A673 (cell line): ENCODE results near the gene WDR17. TPM values are rescaled to one million over a fixed set of nuclear protein-coding genes. Genes with fewer than 3 reads are reported as not detected.

Experiments used
- Bru-seq: library from RNA; stranded (reverse); fragments of 400-500 nt; gene quantifications from one replicate; lab custom pipeline; 2021; lab: Mats Ljungman, UMichigan
- BruChase-seq, 2 experiments: library from RNA; stranded (reverse); fragments of 400-500 nt; gene quantifications; one replicate each; lab custom pipeline; 2021; lab: Mats Ljungman, UMichigan
- BruUV-seq: library from RNA; stranded (reverse); fragments of 400-500 nt; replicated peaks from 2 replicates; lab custom pipeline; 2021; lab: Mats Ljungman, UMichigan
- CTCF ChIA-PET: fragments of 300-600 bp; sonication (Branson Sonifier 250); formaldehyde crosslinking; loops from one replicate; lab custom pipeline; 2022; ENCODE audit warnings: antibody characterized with exemption; lab: Charles Lee
- POLR2A ChIA-PET: fragments of 300-600 bp; sonication (Branson Sonifier 250); formaldehyde crosslinking; loops from one replicate; lab custom pipeline; 2022; ENCODE audit warnings: antibody characterized with exemption; ENCODE audit not compliant: low non-redundant PET; lab: Charles Lee
- DNase-seq: peaks from one replicate; pipeline ENCODE4 v3.0.0-alpha.2; 2015; ENCODE audit warnings: low spot score
- H3K27ac ChIP-seq: fragments of 200-600 bp; sonication (generic); 2 replicates; pipeline ENCODE4 v1.5.1; 2016; ENCODE audit warnings: mixed run types, low read depth, mild to moderate bottlenecking, mixed read lengths, antibody characterized with exemption, low read length; ENCODE audit not compliant: poor library complexity, severe bottlenecking
- H3K27me3 ChIP-seq: fragments of 200-600 bp; sonication (generic); replicated peaks from 2 replicates; pipeline ENCODE4 v1.6.1; 2017; ENCODE audit warnings: mixed run types, low read depth, mild to moderate bottlenecking, mixed read lengths, antibody characterized with exemption, low read length; ENCODE audit not compliant: insufficient read depth, poor library complexity
- H3K36me3 ChIP-seq: fragments of 200-600 bp; sonication (generic); 2 replicates; pipeline ENCODE4 v1.6.1; 2016; ENCODE audit warnings: mixed run types, mild to moderate bottlenecking, mixed read lengths, antibody characterized with exemption, low read length; ENCODE audit not compliant: insufficient read depth, poor library complexity, severe bottlenecking
- H3K4me1 ChIP-seq: fragments of 200-600 bp; sonication (generic); 2 replicates; pipeline ENCODE4 v1.6.1; 2017; ENCODE audit warnings: mixed run types, mild to moderate bottlenecking, mixed read lengths, antibody characterized with exemption, low read length; ENCODE audit not compliant: insufficient read depth, poor library complexity, severe bottlenecking
- H3K4me3 ChIP-seq: fragments of 200-600 bp; sonication (generic); 2 replicates; pipeline ENCODE4 v1.5.1; 2016; ENCODE audit warnings: low read depth, mixed run types, mild to moderate bottlenecking, mixed read lengths, low read length; ENCODE audit not compliant: poor library complexity, severe bottlenecking
- H3K9me3 ChIP-seq: fragments of 200-600 bp; sonication (generic); 2 replicates; pipeline ENCODE4 v1.6.1; 2016; ENCODE audit warnings: mixed run types, low read depth, mild to moderate bottlenecking, mixed read lengths, antibody characterized with exemption, low read length; ENCODE audit not compliant: poor library complexity, severe bottlenecking
- EZH2 ChIP-seq: fragments of 200-600 bp; sonication (generic); IDR thresholded peaks from 2 replicates; pipeline ENCODE4 v1.6.1; 2017; ENCODE audit warnings: borderline replicate concordance, low read depth, mild to moderate bottlenecking, mixed read lengths, antibody characterized with exemption, low read length; ENCODE audit not compliant: poor library complexity, severe bottlenecking
- intact Hi-C: fragments of 100-400 bp; cut with micrococcal nuclease; formaldehyde crosslinking; loops from one replicate; pipeline ENCODE4 v1.10.0; 2022; ENCODE audit not compliant: unreplicated experiment
- long read RNA-seq: library from polyadenylated mRNA; stranded (forward); transcript quantifications from one replicate; pipeline ENCODE4 v2.0.0, GENCODE V29; 2022
- total RNA-seq: library from RNA; stranded (reverse); gene quantifications from 2 replicates; pipeline ENCODE4 v1.2.3, GENCODE V29; 2021
- TF ChIP-seq, protein P1 (sequence below): fragments of 300-800, 200-600 bp; sonication (generic); conservative IDR thresholded peaks from 2 replicates; pipeline ENCODE4 v1.5.1; 2017; ENCODE audit warnings: low read depth, mild to moderate bottlenecking, antibody characterized with exemption, low read length, moderate library complexity, mixed read lengths

The WDR17 gene
- total RNA-seq (6.9 and 8.1 TPM in 2 replicates), Bru-seq, nascent RNA (percentile 59 among the genes with signal in this experiment), BruChase-seq, experiment 1, labeled RNA remaining after a 2-hour chase (percentile 56 among the genes with signal in this experiment), BruChase-seq, experiment 2, labeled RNA remaining after a 6-hour chase (percentile 46 among the genes with signal in this experiment)
- long read RNA-seq, full-length matches to known transcripts: 1 of 3 reads
- long read RNA-seq, partial matches to known transcripts: 2 of 3 reads
- long read RNA-seq, other reads (novel, unspliced or antisense): 0 of 3 reads

DNA sequence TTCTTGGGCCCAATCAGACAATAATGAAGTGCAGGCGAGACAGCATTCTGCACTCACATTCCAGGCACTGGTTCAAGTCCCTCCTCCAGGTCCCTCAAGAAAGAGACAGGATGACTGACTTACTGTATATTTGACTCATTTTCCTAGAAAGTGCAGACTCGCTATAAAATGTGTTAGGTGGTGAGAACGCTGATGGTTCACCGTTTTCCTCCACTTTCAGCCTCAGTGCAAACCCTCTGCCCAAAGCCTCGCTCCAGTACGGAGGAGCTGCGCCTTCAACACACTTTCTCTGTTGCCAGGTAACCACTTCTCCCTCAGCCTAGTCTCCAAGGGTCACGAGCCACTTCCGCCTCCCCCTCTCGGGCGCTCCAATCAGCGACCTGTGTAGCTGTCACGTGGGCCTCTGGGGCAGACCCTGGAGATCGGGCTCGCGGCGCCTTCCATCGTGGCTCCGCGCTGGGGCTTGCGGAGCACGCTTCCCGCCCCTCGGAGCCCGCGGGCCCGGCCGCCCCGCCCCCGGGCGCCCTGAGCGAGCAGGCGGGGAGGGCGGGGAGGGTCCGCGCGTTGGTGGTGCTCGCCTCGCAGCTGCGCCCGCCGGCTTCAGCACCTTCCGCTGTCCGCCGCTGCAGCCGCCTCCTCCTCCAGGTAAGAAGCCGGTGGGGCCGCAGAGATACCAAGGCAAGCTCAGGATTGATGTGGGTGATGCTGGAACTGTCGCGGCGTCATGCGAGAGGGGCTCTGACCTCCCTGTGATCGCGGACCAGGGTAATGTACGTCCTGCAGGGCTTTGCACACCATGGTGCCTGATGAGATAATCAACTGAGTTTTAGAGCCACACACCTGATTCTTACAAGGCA lies at the start of gene WDR17:
WDR17 (plus strand) TSS at position 407 of the 857 bp plus-strand sequence. CDS start 45,740 bp downstream, outside the sequence.
- TF ChIP-seq, protein P1, sequence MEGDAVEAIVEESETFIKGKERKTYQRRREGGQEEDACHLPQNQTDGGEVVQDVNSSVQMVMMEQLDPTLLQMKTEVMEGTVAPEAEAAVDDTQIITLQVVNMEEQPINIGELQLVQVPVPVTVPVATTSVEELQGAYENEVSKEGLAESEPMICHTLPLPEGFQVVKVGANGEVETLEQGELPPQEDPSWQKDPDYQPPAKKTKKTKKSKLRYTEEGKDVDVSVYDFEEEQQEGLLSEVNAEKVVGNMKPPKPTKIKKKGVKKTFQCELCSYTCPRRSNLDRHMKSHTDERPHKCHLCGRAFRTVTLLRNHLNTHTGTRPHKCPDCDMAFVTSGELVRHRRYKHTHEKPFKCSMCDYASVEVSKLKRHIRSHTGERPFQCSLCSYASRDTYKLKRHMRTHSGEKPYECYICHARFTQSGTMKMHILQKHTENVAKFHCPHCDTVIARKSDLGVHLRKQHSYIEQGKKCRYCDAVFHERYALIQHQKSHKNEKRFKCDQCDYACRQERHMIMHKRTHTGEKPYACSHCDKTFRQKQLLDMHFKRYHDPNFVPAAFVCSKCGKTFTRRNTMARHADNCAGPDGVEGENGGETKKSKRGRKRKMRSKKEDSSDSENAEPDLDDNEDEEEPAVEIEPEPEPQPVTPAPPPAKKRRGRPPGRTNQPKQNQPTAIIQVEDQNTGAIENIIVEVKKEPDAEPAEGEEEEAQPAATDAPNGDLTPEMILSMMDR: no peak
- TF ChIP-seq EZH2: no peak
- intact Hi-C loops: no loop called here
- POLR2A ChIA-PET: no interaction called here
- peak; percentile 94 for DNase-seq
- no peaks in the 10 kb centered on the region for H3K27me3 ChIP-seq
- H3K36me3 ChIP-seq: no peaks in the 10 kb centered on the region
- no peaks in the 10 kb centered on the region for H3K4me1 ChIP-seq
- no TSS peak for BruUV-seq
- peak within 1 kb of the TSS; percentile 1 for H3K27ac ChIP-seq
- no peaks in the 10 kb centered on the region for H3K9me3 ChIP-seq
- CTCF ChIA-PET: no interaction called here
- H3K4me3 ChIP-seq: peak within 1 kb of the TSS; percentile 68

- CTCF ChIA-PET: no interaction called here
- H3K4me1 ChIP-seq: no peaks in the 10 kb centered on the region
- DNase-seq: no peak
- intact Hi-C loops: no loop called here
- no peaks in the 10 kb centered on the region for H3K36me3 ChIP-seq
- POLR2A ChIA-PET: no interaction called here
- H3K4me3 ChIP-seq: no peak overlapping the region
- H3K9me3 ChIP-seq: no peaks in the 10 kb centered on the region
- BruUV-seq: no TSS peak
- no peaks in the 10 kb centered on the region for H3K27me3 ChIP-seq
- TF ChIP-seq, protein P1: no peak
- no peak for TF ChIP-seq EZH2
- H3K27ac ChIP-seq: no peak overlapping the region
Measured at GRCh38 chr4:176016601-176017000, 49.0 kb upstream of the WDR17 start.

GRCh38 chr4:176020481-176021085 lies 45.1 kb upstream of the WDR17 start:
- no peak overlapping the region for H3K4me3 ChIP-seq
- no peaks in the 10 kb centered on the region for H3K4me1 ChIP-seq
- no TSS peak for BruUV-seq
- ChIA-PET POLR2A (no interaction called here), CTCF (no interaction called here)
- H3K27ac ChIP-seq: no peak overlapping the region
- H3K36me3 ChIP-seq: no peaks in the 10 kb centered on the region
- no peak for TF ChIP-seq EZH2
- TF ChIP-seq, protein P1: no peak
- DNase-seq: no peak
- H3K27me3 ChIP-seq: no peaks in the 10 kb centered on the region
- no peaks in the 10 kb centered on the region for H3K9me3 ChIP-seq
- intact Hi-C loops: no loop called here
